Measurements from ENCODE around the gene PKIG. TPM values are rescaled to one million over a fixed set of nuclear protein-coding genes. Genes with fewer than 3 reads are reported as not detected.

Gene PKIG
- total and polyA plus RNA-seq, 7 donors, result 43.9 to 511 (median 348) TPM

DNA sequence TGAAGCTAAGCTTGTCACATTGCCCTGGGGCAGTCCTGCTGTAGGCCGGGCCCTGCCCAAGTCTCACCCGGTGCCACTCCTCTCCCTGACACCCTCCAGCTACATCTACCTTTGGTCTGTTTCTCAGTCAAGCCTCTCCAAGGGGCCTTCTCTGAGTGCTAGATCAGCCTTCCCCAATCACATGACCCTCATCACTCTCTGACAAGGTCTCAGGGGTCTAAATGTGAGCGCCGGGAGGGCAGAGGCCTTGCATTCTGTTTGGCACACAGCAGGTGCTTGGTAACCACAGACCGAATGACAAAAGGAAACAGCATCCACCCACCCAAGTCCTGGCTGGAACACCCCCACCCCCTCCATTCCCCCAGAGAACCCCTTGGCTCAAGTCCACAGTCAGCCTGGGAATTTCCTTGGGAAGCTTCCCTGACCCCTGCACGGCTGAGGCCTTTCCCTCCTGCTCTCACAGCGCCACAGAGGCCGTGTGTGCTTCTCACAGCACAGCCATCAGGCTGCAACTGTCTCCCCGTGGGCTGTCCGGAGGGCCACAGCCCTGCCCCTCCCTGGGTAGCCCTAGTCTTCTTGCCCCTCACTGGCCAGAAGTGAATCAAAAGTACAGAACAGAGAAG lies 32.9 kb downstream of the PKIG start:
- intact Hi-C loops (cut with DNase I), result no loop called here

DNA sequence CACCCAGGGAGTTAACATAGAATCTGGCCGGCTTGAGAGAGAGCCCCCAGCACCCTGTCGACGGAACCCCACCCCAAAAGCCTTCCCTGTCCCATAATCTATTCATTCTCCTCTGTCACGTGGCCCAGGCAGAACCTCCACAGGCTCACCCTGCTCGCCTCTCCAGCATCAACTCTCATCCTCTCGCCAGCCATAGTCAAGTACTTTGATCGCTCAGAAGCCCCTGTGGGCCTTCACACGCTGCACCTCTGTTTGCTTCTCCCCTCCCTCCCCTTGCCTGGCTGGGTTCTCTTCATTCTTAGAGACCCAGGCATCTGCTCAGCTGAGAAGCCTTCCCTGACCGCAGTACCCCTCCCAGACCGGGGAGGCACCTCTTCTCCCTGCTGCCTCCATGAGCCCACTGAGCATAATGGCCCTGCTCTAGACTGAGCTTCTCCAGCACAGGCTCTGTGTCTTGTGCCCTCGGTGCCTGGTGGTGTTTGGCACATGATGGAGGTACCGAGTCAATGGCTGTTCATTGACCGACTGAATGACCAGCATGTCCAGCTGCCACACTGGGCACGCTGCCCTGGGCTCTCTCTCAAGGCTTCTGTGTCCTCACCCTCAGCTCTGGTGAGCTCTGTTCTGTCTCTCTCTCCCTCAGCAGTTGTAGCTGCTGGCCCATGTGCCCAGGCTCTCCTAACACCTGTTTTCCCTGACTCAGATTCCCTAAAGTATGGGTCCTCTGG lies 33.7 kb downstream of the PKIG start:
- 87 to 92% methylated on average over 14 of the region's 14 CpGs for WGBS, 2 donors
- H3K27ac ChIP-seq, result peak overlapping the region; percentile 76 to 83 (median 79)
- no peaks in the 10 kb centered on the region for H3K27me3 ChIP-seq
- no peak overlapping the region for H3K4me3 ChIP-seq
- H3K9me3 ChIP-seq, result no peaks in the 10 kb centered on the region
- TF ChIP-seq EP300 (IDR thresholded peaks at IDR 0.05) (no peak), POLR2AphosphoS5 (IDR thresholded peaks at IDR 0.05) (no peak), POLR2A (IDR thresholded peaks at IDR 0.05) (no peak)
- TF ChIP-seq, protein P1, sequence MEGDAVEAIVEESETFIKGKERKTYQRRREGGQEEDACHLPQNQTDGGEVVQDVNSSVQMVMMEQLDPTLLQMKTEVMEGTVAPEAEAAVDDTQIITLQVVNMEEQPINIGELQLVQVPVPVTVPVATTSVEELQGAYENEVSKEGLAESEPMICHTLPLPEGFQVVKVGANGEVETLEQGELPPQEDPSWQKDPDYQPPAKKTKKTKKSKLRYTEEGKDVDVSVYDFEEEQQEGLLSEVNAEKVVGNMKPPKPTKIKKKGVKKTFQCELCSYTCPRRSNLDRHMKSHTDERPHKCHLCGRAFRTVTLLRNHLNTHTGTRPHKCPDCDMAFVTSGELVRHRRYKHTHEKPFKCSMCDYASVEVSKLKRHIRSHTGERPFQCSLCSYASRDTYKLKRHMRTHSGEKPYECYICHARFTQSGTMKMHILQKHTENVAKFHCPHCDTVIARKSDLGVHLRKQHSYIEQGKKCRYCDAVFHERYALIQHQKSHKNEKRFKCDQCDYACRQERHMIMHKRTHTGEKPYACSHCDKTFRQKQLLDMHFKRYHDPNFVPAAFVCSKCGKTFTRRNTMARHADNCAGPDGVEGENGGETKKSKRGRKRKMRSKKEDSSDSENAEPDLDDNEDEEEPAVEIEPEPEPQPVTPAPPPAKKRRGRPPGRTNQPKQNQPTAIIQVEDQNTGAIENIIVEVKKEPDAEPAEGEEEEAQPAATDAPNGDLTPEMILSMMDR (IDR thresholded peaks at IDR 0.05), result no peak
- intact Hi-C loops (cut with DNase I), result no loop called here
- peaks cover 0 to 47% (median 40%) of the 10 kb centered on the region in 4 donors for H3K4me1 ChIP-seq
- no peak for DNase-seq
- peaks cover 18 to 69% (median 36%) of the 10 kb centered on the region in 4 donors for H3K36me3 ChIP-seq

More for the DNA sequence above, 32.9 kb downstream of the PKIG start:
- Histone ChIP-seq H3K27me3 (no peaks in the 10 kb centered on the region), H3K4me3 (no peak overlapping the region), H3K4me1 (peaks cover 0 to 51% (median 45%) of the 10 kb centered on the region in 4 donors), H3K27ac (peak overlapping the region; percentile 76 to 83 (median 79)), H3K36me3 (peaks cover 18 to 61% (median 33%) of the 10 kb centered on the region in 4 donors), H3K9me3 (no peaks in the 10 kb centered on the region)
- 51 to 76% methylated on average over 10 of the region's 10 CpGs for WGBS, 2 donors
- no peak for DNase-seq
- TF ChIP-seq POLR2AphosphoS5 (IDR thresholded peaks at IDR 0.05) (no peak), EP300 (IDR thresholded peaks at IDR 0.05) (no peak), POLR2A (IDR thresholded peaks at IDR 0.05) (no peak)
- TF ChIP-seq, protein P1 (IDR thresholded peaks at IDR 0.05), result no peak

DNA sequence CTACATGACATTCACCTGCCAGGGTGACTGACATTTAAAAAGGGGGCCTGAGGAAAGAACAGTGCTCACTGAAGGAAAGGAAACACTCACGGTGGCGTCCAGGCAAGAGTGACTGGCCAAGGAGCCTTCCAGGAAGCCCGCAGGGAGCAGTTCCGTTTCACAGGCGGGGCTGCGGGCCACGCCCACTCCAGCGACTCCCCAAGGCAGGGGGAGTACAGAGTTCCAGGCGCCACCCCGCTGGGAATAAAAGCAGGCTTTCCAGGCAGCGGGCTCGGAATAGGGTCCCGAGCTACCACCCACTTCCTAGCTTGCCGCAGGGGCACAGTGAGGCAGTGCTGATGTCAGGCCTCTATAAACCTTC lies 34.2 kb downstream of the PKIG start:
- no peak overlapping the region for H3K4me3 ChIP-seq
- no peaks in the 10 kb centered on the region for H3K27me3 ChIP-seq
- H3K9me3 ChIP-seq, result no peaks in the 10 kb centered on the region
- TF ChIP-seq, protein P1 (IDR thresholded peaks at IDR 0.05), result no peak
- peak in 1 of 4 donors; percentile 29 for TF ChIP-seq POLR2AphosphoS5 (IDR thresholded peaks at IDR 0.05)
- peaks cover 18 to 74% (median 38%) of the 10 kb centered on the region in 4 donors for H3K36me3 ChIP-seq
- intact Hi-C loops (cut with DNase I), result no loop called here
- no peak for DNase-seq
- 40 to 67% methylated on average over 14 of the region's 14 CpGs for WGBS, 2 donors
- peak overlapping the region; percentile 76 to 83 (median 79) for H3K27ac ChIP-seq
- peaks cover 0 to 47% (median 40%) of the 10 kb centered on the region in 4 donors for H3K4me1 ChIP-seq

DNA sequence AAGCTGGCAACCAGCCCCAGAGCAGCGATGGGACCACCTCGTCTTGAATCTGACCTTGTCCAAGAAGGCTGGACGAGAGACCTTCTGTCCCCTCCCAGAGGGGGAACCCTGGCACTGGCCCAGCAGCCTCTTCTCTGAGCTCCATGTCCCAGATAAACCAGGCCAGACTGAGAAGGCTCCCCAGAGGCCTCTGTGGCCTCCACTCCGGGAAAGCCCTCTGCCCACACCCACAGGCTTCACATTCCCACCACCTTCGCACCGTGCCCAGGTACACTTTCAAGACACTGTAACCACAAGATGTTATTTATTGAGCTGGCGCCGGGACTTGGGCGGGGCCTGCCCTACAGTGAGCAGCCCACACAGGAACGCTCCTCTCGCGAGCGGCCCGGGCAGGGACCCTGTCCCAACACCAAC lies 35.9 kb downstream of the PKIG start:
- intact Hi-C loops (cut with DNase I), result no loop called here
- TF ChIP-seq EP300 (IDR thresholded peaks at IDR 0.05) (no peak), POLR2AphosphoS5 (IDR thresholded peaks at IDR 0.05) (no peak), POLR2A (IDR thresholded peaks at IDR 0.05) (no peak)
- TF ChIP-seq, protein P1 (IDR thresholded peaks at IDR 0.05), result no peak
- no peaks in the 10 kb centered on the region for H3K27me3 ChIP-seq
- H3K9me3 ChIP-seq, result no peaks in the 10 kb centered on the region
- H3K36me3 ChIP-seq, result peaks cover 18 to 87% (median 38%) of the 10 kb centered on the region in 4 donors
- DNase-seq, result no peak
- H3K4me1 ChIP-seq, result peaks cover 0 to 36% (median 36%) of the 10 kb centered on the region in 4 donors
- H3K27ac ChIP-seq, result peak overlapping the region in 1 of 4 donors; percentile 23
- no peak overlapping the region for H3K4me3 ChIP-seq
- WGBS, 2 donors, result 22 to 44% methylated on average over 14 of the region's 14 CpGs

Measured in sigmoid colon (tissue), 7 donors.